IMR-90 (cell line): ENCODE results near the gene NNMT. TPM values are rescaled to one million over a fixed set of nuclear protein-coding genes. Genes with fewer than 3 reads are reported as not detected.

Experiments
- ATAC-seq: fragments of 200-7000 bp; cut with Tn5 transposase; 2 replicates; pipeline ENCODE4 v1.9.1; 2020; ENCODE audit warnings: low read depth, mild to moderate bottlenecking, moderate library complexity
- BruUV-seq: library from RNA; stranded (reverse); fragments of 400-500 nt; replicated peaks from 2 replicates; lab custom pipeline; 2021; lab: Mats Ljungman, UMichigan
- CTCF ChIA-PET: fragments of 300-600 bp; formaldehyde crosslinking; extraction: SDS; loops from one replicate; lab custom pipeline; 2021; ENCODE audit warnings: antibody characterized with exemption; lab: Yijun Ruan, JAX
- POLR2A ChIA-PET: fragments of 300-600 bp; sonication (Branson Sonifier 250); formaldehyde crosslinking; loops from one replicate; lab custom pipeline; 2022; ENCODE audit warnings: antibody characterized with exemption; ENCODE audit not compliant: unreplicated experiment; lab: Charles Lee
- DNase-seq: peaks from one replicate; pipeline ENCODE4 v3.0.0; 2013
- H2AFZ ChIP-seq: replicated peaks from 2 replicates; pipeline ENCODE3; 2013; ENCODE audit warnings: low read length, mild to moderate bottlenecking; ENCODE audit not compliant: poor library complexity
- H2AK5ac ChIP-seq: 2 replicates; pipeline ENCODE4 v1.6.1; 2013; ENCODE audit warnings: low read depth, low read length, inconsistent platforms
- H2AK9ac ChIP-seq: replicated peaks from 2 replicates; pipeline ENCODE3; 2013; ENCODE audit warnings: mild to moderate bottlenecking, low read depth, low read length, moderate library complexity; ENCODE audit not compliant: poor library complexity
- H2BK120ac ChIP-seq: 2 replicates; pipeline ENCODE4 v1.6.1; 2013; ENCODE audit warnings: low read depth, low read length, inconsistent platforms
- H2BK15ac ChIP-seq: 3 replicates; pipeline ENCODE4 v1.6.1; 2013; ENCODE audit warnings: low read depth, low read length, inconsistent platforms
- H2BK20ac ChIP-seq: 2 replicates; pipeline ENCODE4 v1.6.1; 2013; ENCODE audit warnings: low read depth, mild to moderate bottlenecking, inconsistent platforms, low read length, moderate library complexity
- H2BK5ac ChIP-seq: 2 replicates; pipeline ENCODE4 v1.6.1; 2013; ENCODE audit warnings: mild to moderate bottlenecking, low read depth, low read length, inconsistent platforms; ENCODE audit not compliant: poor library complexity, severe bottlenecking
- H3K14ac ChIP-seq: replicated peaks from 2 replicates; pipeline ENCODE4 v1.6.1; 2013; ENCODE audit warnings: low read depth, low read length, inconsistent platforms
- H3K18ac ChIP-seq: 2 replicates; pipeline ENCODE4 v1.6.1; 2013; ENCODE audit warnings: low read depth, low read length, control low read depth
- H3K23ac ChIP-seq: 2 replicates; pipeline ENCODE4 v1.6.1; 2013; ENCODE audit warnings: low read depth, low read length, inconsistent platforms
- H3K27ac ChIP-seq: 2 replicates; pipeline ENCODE4 v1.5.1; 2013; ENCODE audit warnings: mild to moderate bottlenecking, control low read depth, low read length; ENCODE audit not compliant: insufficient read depth
- H3K27me3 ChIP-seq: 2 replicates; pipeline ENCODE4 v1.6.1; 2013; ENCODE audit warnings: low read length; ENCODE audit not compliant: control insufficient read depth, insufficient read depth
- H3K36me3 ChIP-seq: 2 replicates; pipeline ENCODE4 v1.6.1; 2013; ENCODE audit warnings: low read length, mixed read lengths; ENCODE audit not compliant: control insufficient read depth, insufficient read depth
- H3K4ac ChIP-seq: 2 replicates; pipeline ENCODE4 v1.6.1; 2013; ENCODE audit warnings: low read depth, low read length, inconsistent platforms
- H3K4me1 ChIP-seq: 2 replicates; pipeline ENCODE4 v1.6.1; 2013; ENCODE audit warnings: low read length, mixed read lengths; ENCODE audit not compliant: control insufficient read depth, insufficient read depth
- H3K4me2 ChIP-seq: 2 replicates; pipeline ENCODE4 v1.6.1; 2013; ENCODE audit warnings: low read depth, mild to moderate bottlenecking, control low read depth, low read length, moderate library complexity
- H3K4me3 ChIP-seq: 2 replicates; pipeline ENCODE4 v1.5.1; 2013; ENCODE audit warnings: low read depth, mild to moderate bottlenecking, control low read depth, low read length, moderate library complexity; ENCODE audit not compliant: insufficient read depth
- H3K56ac ChIP-seq: 2 replicates; pipeline ENCODE4 v1.6.1; 2013; ENCODE audit warnings: low read length, inconsistent platforms; ENCODE audit not compliant: insufficient read depth; ENCODE audit errors: extremely low read depth
- H3K79me1 ChIP-seq, 2 experiments: 2 replicates each; pipeline ENCODE4 v1.6.1; 2013; ENCODE audit warnings: low read length in 2 of 2, inconsistent platforms in 1 of 2, low read depth in 1 of 2
- H3K9ac ChIP-seq: 2 replicates; pipeline ENCODE4 v1.6.1; 2013; ENCODE audit warnings: low read depth, low read length, control low read depth
- H3K9me1 ChIP-seq: 2 replicates; pipeline ENCODE4 v1.6.1; 2013; ENCODE audit warnings: low read length, inconsistent platforms; ENCODE audit not compliant: insufficient read depth
- H3K9me3 ChIP-seq: 2 replicates; pipeline ENCODE4 v1.6.1; 2013; ENCODE audit warnings: low read length; ENCODE audit not compliant: control insufficient read depth, insufficient read depth
- H4K20me1 ChIP-seq: 2 replicates; pipeline ENCODE4 v1.6.1; 2013; ENCODE audit warnings: low read length, inconsistent platforms; ENCODE audit not compliant: insufficient read depth
- H4K5ac ChIP-seq: 2 replicates; pipeline ENCODE4 v1.6.1; 2013; ENCODE audit warnings: mild to moderate bottlenecking, low read depth, low read length, control low read depth
- H4K8ac ChIP-seq, 2 experiments: 2 replicates each; pipeline ENCODE4 v1.6.1; 2013; ENCODE audit warnings: low read depth in 2 of 2, low read length in 2 of 2, control low read depth in 1 of 2, inconsistent platforms in 1 of 2
- H4K91ac ChIP-seq: 2 replicates; pipeline ENCODE4 v1.6.1; 2013; ENCODE audit warnings: low read depth, low read length, inconsistent platforms; ENCODE audit not compliant: insufficient read depth
- CHD1 ChIP-seq: IDR thresholded peaks from 2 replicates; pipeline ENCODE4 v1.6.1; 2012; ENCODE audit warnings: low read depth, low read length, improper control_type of control experiment
- FOS ChIP-seq: fragments of 150-350 bp; IDR thresholded peaks from 2 replicates; pipeline ENCODE4 v1.6.1; 2016; ENCODE audit warnings: low read depth, low read length
- MAFK ChIP-seq: IDR thresholded peaks from 2 replicates; pipeline ENCODE4 v1.6.1; 2012; ENCODE audit warnings: low read depth, low read length, improper control_type of control experiment
- MXI1 ChIP-seq: IDR thresholded peaks from 2 replicates; pipeline ENCODE4 v1.6.1; 2012; ENCODE audit warnings: low read depth, mild to moderate bottlenecking, low read length, moderate library complexity, borderline replicate concordance
- RAD21 ChIP-seq: IDR thresholded peaks from 2 replicates; pipeline ENCODE4 v1.6.1; 2012; ENCODE audit warnings: low read length, improper control_type of control experiment
- SMC3 ChIP-seq: fragments of 150-350 bp; IDR thresholded peaks from 2 replicates; pipeline ENCODE4 v1.6.1; 2016; ENCODE audit warnings: low read depth, mild to moderate bottlenecking, antibody characterized with exemption, low read length, moderate library complexity
- WGBS, 2 experiments: methylation state at CpG; one replicate each; pipeline versions ENCODE4 v1.1.5 to v1.1.7; 2013; ENCODE audit warnings: missing lambda C conversion rate in 2 of 2; ENCODE audit not compliant: insufficient read length in 1 of 2; ENCODE audit errors: extremely low coverage in 2 of 2; 5-methylcytosine and 5-hydroxymethylcytosine counted together
- dilution Hi-C: fragments of 300-500 bp; cut with HindIII; formaldehyde crosslinking; loops from one replicate; pipeline ENCODE4 v1.14.3; 2018; ENCODE audit warnings: low sequenced_read_pairs; ENCODE audit not compliant: unreplicated experiment
- in situ Hi-C: fragments of 300-500 bp; cut with MboI; formaldehyde crosslinking; loops from 3 replicates; pipeline ENCODE4 v1.14.3; 2019; ENCODE audit warnings: low sequenced_read_pairs, inconsistent platforms, mixed read lengths
- intact Hi-C: fragments of 100-400 bp; cut with micrococcal nuclease; formaldehyde crosslinking; loops from 2 replicates; pipeline ENCODE4 v1.10.0; 2022
- polyA plus RNA-seq, 3 experiments: library from polyadenylated mRNA; depleted of rRNA; stranded (reverse); fragments of >200 nt; gene quantifications; 2 replicates each; pipeline ENCODE4 v1.2.3, GENCODE V29; 2012; ENCODE audit warnings: low replicate concordance in 1 of 3
- total RNA-seq: library from RNA; depleted of rRNA; stranded (reverse); fragments of >200 nt; gene quantifications from 2 replicates; pipeline ENCODE4 v1.2.3, GENCODE V29; 2012
- TF ChIP-seq, protein P1 (sequence below): fragments of 150-350 bp; IDR thresholded peaks from 2 replicates; pipeline ENCODE4 v1.6.1; 2016; ENCODE audit warnings: low read depth, mild to moderate bottlenecking, low read length, moderate library complexity, borderline replicate concordance

NNMT gene
- total and polyA plus RNA-seq, 2 of the 4 experiments (the other 2 are of a cell fraction), result 79.7 to 108 TPM

DNA sequence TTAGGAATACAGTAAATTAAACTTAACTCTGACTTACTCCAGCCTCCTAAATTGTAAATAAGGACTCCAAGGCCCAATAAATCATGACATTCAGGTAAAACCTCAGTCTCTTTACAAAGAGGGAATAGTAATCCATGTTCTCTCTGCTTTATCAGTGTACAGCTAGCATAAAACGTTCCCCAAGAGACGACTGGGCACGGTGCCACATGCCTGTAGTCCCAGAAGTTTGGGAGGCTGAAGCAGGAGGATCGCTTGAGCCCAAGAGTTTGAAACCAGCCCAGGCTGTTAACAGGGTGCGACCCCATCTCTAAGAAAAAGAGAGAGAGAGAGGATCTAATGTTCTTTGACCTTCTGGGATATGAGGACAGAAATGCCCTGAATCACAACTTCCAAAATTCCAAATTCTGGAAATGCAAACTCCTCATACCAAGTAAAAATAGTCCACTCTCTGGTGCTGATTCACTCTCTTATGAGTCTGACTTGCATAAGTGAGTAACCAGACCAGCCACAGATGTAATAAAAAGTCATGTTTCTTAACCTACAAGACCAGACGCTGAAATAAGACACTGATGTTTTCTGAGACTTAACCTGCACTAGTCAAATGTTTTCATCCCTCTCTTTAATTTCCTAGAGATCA, 25.5 kb downstream of the NNMT start (continued):
- peak; percentile 42; the same call in 1 of the 2 replicates for TF ChIP-seq FOS

GRCh38 chr11:114322934-114323333, 26.7 kb downstream of the NNMT start:
- Histone ChIP-seq H2BK5ac (no peak overlapping the region), H3K14ac (no peak overlapping the region), H2BK20ac (no peak overlapping the region), H3K18ac (no peak overlapping the region), H3K9me3 (no peaks in the 10 kb centered on the region), H3K56ac (no peak overlapping the region), H3K4me1 (peaks cover 7% of the 10 kb centered on the region), H3K23ac (no peak overlapping the region), H4K20me1 (no peaks in the 10 kb centered on the region), H4K5ac (no peak overlapping the region), H3K27ac (no peak overlapping the region), H3K9ac (no peak overlapping the region), H3K27me3 (no peaks in the 10 kb centered on the region), H4K8ac (no peak overlapping the region), H2AK9ac (no peak overlapping the region), H2AK5ac (no peak overlapping the region; the same call in 1 of the 2 replicates), H2AFZ (no peak overlapping the region), H2BK120ac (no peak overlapping the region), H3K36me3 (no peaks in the 10 kb centered on the region), H3K4ac (no peak overlapping the region), H3K79me1 (no peaks in the 10 kb centered on the region), H3K4me3 (no peak overlapping the region), H3K4me2 (no peak overlapping the region), H4K91ac (no peak overlapping the region), H3K9me1 (no peaks in the 10 kb centered on the region), H2BK15ac (no peak overlapping the region)
- DNase-seq, result no peak
- dilution Hi-C loops (no loop called here), in situ Hi-C loops (no loop called here), intact Hi-C loops (no loop called here)
- WGBS, 2 experiments, result no CpG with 5 or more reads among the region's 2 CpGs
- ChIA-PET POLR2A (no interaction called here), CTCF (no interaction called here)
- TF ChIP-seq MXI1 (no peak), CHD1 (no peak), MAFK (no peak), SMC3 (no peak), RAD21 (no peak)
- TF ChIP-seq, protein P1, sequence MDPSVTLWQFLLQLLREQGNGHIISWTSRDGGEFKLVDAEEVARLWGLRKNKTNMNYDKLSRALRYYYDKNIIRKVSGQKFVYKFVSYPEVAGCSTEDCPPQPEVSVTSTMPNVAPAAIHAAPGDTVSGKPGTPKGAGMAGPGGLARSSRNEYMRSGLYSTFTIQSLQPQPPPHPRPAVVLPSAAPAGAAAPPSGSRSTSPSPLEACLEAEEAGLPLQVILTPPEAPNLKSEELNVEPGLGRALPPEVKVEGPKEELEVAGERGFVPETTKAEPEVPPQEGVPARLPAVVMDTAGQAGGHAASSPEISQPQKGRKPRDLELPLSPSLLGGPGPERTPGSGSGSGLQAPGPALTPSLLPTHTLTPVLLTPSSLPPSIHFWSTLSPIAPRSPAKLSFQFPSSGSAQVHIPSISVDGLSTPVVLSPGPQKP, result no peak
- no TSS peak for BruUV-seq
- ATAC-seq, result no peak
